CD4-positive, alpha-beta T cell treated with Interleukin-10 for 1 hour (primary cell): Measurements from ENCODE around the gene GHRHR.

Experiments
- DNase-seq: peaks from one replicate; pipeline ENCODE4 v3.0.0-alpha.2; 2020

GHRHR gene

GRCh38 chr7:30929686-30930085 lies 34.1 kb upstream of the GHRHR start:
- no peak for DNase-seq

- no peak for DNase-seq
Measured at GRCh38 chr7:30930621-30931020, 33.1 kb upstream of the GHRHR start.

GRCh38 chr7:30931161-30931928 lies 32.4 kb upstream of the GHRHR start:
- no peak for DNase-seq

GRCh38 chr7:30931929-30932540 lies 31.7 kb upstream of the GHRHR start:
- DNase-seq: no peak

- DNase-seq: no peak
Measured at GRCh38 chr7:30932562-30932961, 31.2 kb upstream of the GHRHR start.

- DNase-seq: no peak
Measured at GRCh38 chr7:30933124-30933974, 30.4 kb upstream of the GHRHR start.

GRCh38 chr7:30934225-30934624 lies 29.5 kb upstream of the GHRHR start:
- no peak for DNase-seq

- no peak for DNase-seq
Measured at GRCh38 chr7:30934732-30935568, 28.8 kb upstream of the GHRHR start.

GRCh38 chr7:30935569-30935877 lies 28.2 kb upstream of the GHRHR start:
- DNase-seq: no peak

DNA sequence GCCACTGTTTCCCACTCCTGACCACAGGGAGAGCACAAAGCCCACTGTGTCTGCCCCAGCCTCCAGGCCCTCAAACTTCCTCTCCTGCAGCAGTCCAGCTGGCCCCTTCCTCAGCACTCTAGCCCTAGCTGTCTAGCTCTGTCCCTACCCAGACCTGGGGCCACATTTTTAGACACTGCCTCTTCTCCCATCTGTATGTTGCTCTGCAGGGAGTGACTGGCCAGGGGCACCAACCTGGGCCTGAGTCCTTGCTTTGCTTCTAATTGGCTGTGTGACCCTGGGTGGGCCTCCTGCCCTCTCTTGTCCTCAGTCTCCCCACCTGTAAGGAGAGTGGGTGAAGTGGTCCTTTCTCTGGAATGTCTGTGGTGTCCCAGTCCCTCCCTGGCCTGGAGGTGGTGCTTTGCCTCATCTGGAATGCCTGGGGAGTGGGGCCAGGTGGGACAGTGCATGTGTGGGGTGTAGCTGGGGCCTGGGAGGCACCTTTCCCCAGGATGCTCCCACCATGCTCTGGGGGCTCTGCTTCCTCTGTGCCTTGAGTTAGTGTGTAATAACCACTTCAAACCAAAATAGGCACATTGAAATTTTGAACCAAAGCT lies 27.0 kb upstream of the GHRHR start:
- DNase-seq: no peak

- DNase-seq: no peak
Measured at GRCh38 chr7:30937416-30937815, 26.3 kb upstream of the GHRHR start.

DNA sequence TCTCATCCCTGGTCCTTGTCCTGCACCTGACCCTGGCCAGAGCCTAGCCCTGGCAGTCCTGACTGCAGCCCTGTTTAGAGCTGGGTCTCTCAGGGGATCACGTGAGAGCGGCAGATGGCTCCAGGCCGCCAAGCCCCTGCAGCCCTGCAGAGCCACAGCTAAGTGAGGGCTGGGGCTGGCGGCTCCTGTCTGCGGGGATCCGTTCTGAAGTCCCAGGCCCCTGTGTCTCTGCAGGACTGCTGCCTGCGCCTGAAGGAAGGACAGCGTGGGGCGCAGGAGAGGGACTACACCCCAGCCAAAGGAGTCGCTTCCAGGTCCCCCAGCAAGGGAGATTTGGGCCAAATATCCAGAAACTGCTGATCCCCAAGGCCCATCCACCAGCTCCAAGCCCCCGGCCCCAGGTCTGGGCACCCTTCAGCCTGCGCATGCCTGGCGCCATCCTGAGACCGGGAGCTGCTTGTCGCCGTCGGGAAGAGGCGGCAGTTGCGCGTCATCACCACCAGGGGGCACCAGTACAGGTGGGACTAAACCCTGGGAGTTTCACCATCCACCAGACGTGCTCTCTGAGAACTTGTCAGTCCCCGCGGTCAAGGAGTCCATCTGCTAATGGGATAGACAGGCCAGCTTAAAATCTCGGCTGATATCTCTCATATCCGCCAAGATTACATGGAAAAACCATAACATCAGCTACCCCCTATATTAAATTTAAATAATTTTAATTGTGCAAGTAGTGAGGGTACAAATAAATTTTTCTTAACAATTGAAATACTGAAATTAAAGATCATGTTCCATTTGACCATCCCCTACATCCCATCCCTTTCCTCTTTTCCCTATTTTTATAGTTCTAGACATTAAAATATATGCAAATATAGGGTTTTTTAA lies 25.1 kb upstream of the GHRHR start:
- DNase-seq: peak; percentile 51

GRCh38 chr7:30941582-30942323 lies 22.0 kb upstream of the GHRHR start:
- no peak for DNase-seq

DNA sequence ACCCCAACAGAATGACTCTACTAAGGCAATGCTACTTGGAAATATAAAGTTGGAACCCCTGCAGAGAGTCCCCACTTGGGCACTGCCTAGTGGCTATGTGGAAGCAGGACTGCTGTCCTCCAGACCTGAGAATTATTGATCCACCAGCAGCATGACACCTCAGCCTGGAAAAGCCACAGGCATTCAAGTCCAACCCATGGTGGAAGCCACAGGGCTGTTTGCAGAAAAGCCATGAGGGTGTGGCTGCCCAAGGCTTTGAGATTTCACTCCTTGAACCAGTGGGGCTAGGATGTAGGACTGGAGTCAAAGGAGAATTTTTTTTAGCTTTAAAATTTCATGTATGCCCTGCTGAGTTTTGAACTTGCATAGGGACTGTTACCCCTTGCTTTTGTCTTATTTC lies 13.6 kb upstream of the GHRHR start:
- DNase-seq: no peak

- no peak for DNase-seq
Measured at GRCh38 chr7:30954914-30955313, 8.8 kb upstream of the GHRHR start.

DNA sequence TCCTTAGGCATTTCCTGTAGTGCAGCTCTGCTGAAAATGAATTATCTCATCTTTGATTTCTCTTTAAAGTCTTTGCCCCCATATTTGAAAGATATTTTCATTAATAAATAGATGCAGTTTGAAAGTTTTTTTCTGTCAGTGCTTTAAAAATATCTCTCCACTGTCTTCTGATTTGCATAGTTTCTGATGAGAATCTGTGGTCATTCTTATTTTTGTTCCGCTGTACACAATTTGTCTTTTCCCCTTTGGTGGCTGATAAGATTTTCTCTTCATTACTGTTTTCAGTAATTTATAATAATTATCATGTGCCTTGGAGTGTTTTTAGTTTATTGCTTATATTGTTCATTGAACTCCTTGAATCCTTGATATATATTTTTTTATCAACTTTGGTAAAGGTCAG lies 7.0 kb upstream of the GHRHR start:
- DNase-seq: no peak

DNA sequence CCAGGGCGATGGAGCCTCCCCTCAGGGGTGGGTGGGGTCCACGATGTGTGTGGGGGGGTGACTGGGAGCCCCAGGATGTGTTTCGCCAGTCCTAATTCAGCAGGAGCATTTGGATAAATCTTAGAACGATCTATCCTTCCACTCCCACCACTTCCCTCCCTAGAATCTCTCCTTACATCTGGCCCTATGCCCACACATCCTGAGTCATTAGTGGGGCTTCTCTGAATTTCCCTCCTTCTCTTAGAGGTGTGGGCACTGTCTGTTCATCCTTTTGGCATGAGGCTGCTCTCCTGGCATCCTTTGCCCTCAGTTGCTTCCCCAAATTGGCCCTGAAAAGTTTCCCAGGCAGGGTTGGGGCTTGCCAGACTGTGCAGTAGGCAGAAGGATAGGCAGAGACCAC lies 1.6 kb downstream of the GHRHR start:
- DNase-seq: no peak

GRCh38 chr7:30965883-30966282 lies 2.1 kb downstream of the GHRHR start:
- DNase-seq: no peak

DNA sequence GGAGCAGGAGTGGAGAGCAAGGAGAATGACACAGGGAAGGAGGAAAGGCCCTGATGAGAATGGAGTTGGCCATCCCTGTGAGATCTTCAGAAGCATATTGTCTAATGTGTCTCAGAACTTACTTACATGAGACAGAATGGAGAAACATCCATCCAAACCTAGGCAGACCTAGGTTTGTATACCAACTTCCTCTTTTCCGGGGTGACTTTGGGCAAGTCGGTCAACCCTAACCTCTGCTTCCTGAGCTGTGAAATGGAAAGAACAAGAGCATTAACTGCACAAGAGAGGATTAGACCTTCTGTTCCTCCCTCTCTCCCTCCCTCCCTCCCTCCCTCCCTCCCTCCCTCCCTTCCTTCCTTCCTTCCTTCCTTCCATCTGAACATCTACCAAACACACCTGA lies 4.5 kb downstream of the GHRHR start:
- DNase-seq: no peak

DNA sequence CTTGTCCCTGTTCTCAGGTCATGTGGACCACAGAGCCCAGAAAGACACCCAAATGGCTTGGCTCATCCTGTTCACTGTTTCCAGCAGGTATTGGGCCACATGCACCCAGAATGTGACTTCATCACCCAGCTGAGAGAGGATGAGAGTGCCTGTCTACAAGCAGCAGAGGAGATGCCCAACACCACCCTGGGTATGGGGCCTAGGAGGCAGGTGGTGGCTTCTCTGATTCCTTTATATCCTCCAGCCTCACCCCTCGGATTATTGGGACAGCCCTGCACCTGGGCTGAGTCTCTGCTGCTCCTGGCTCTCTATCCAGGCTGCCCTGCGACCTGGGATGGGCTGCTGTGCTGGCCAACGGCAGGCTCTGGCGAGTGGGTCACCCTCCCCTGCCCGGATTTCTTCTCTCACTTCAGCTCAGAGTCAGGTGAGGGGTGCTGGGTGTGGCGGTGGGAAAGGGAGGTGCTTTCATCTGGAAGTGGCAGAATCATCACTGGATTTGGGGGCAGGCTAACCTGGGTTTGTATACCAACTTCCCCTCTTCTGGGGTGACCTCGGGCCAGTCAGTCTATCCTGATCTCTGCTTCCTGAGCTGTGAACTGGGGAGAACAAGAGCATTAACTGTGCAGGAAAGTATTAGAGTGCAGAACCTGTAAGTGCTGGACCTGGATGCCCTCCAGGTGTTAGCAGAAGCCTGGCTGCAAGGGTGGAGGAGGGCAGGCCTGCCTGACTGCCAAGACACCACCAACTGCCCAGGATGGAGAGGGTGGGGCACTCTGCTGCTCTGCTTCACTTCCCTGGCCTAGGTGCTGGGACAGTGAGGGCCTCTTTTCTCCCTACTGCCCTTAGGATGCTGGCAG lies 5.2 kb downstream of the GHRHR start:
- DNase-seq: no peak
